ENCODE measurements around the gene MED12. TPM values are rescaled to one million over a fixed set of nuclear protein-coding genes. Genes with fewer than 3 reads are reported as not detected.
A peak's percentile ranks its signal among the peaks of the same experiment; 100 is the strongest.

The MED12 gene
- total RNA-seq, 2 experiments from 2014 or later: 23.1 to 31.1 TPM

GRCh38 chrX:71117358-71117757 is 1.0 kb upstream of the MED12 start:
- no peak for DNase-seq (ENCODE audit: low spot score)
- Histone ChIP-seq H3K4me1 (ENCODE audit: insufficient read depth, low read length, poor library complexity, severe bottlenecking) (peaks cover 35% of the 10 kb centered on the region), H3K79me2 (ENCODE audit: insufficient read depth, low read depth, low read length) (no peaks in the 10 kb centered on the region), H3K9me3 (ENCODE audit: low read length) (no peaks in the 10 kb centered on the region), H3K9me2 (ENCODE audit: insufficient read depth, low read length) (no peaks in the 10 kb centered on the region), H2AFZ (ENCODE audit: low read length) (no peak overlapping the region), H3K4me3 (ENCODE audit: low read depth, low read length, poor library complexity, severe bottlenecking) (peak overlapping the region; percentile 81), H3K27ac (ENCODE audit: low read depth, low read length, poor library complexity, severe bottlenecking) (peak overlapping the region; percentile 58), H3K36me3 (ENCODE audit: insufficient read depth, low read length) (peaks cover 20% of the 10 kb centered on the region), H3K4me2 (ENCODE audit: low read length) (peak overlapping the region; percentile 64), H4K20me1 (ENCODE audit: insufficient read depth, low read length) (no peaks in the 10 kb centered on the region)
- BruUV-seq (replicated peaks): no TSS peak
- ChIA-PET CTCF (ENCODE audit: unreplicated experiment) (no interaction called here), POLR2A (interaction anchor here (0.9 to 1.7 kb wide), 3 partner anchors 15 to 530 kb away, joined by 3 to 10 read pairs (median 6); no protein-coding TSS in a partner anchor)
- intact Hi-C loops (cut with micrococcal nuclease; ENCODE audit: unreplicated experiment): loop anchor here (10.0 kb wide), 1 partner anchor 167 kb away; the partner anchor contains the start of gene NONO
- TF ChIP-seq EZH2phosphoT487 (IDR thresholded peaks at IDR 0.05; ENCODE audit: borderline replicate concordance, low read depth, low read length): no peak
- TF ChIP-seq CTCF (conservative IDR thresholded peaks at IDR 0.05; ENCODE audit: low read length): no peak

GRCh38 chrX:71118985-71119535 is 664 bp downstream of the MED12 start:
- Histone ChIP-seq H3K4me1 (ENCODE audit: insufficient read depth, low read length, poor library complexity, severe bottlenecking) (peaks cover 21% of the 10 kb centered on the region), H3K9me2 (ENCODE audit: insufficient read depth, low read length) (no peaks in the 10 kb centered on the region), H4K20me1 (ENCODE audit: insufficient read depth, low read length) (no peaks in the 10 kb centered on the region), H3K36me3 (ENCODE audit: insufficient read depth, low read length) (peaks cover 33% of the 10 kb centered on the region), H3K79me2 (ENCODE audit: insufficient read depth, low read depth, low read length) (no peaks in the 10 kb centered on the region), H2AFZ (ENCODE audit: low read length) (no peak overlapping the region), H3K4me2 (ENCODE audit: low read length) (peak overlapping the region; percentile 64), H3K4me3 (ENCODE audit: low read depth, low read length, poor library complexity, severe bottlenecking) (peak overlapping the region; percentile 81), H3K9me3 (ENCODE audit: low read length) (no peaks in the 10 kb centered on the region), H3K27ac (ENCODE audit: low read depth, low read length, poor library complexity, severe bottlenecking) (no peak overlapping the region)
- POLR2A ChIA-PET: interaction anchor here (0.6 to 1.7 kb wide), 10 partner anchors 11 to 470 kb away, joined by 3 to 10 read pairs (median 3); partner anchors contain the start of genes FOXO4, NONO and TAF1
- intact Hi-C loops (cut with micrococcal nuclease; ENCODE audit: unreplicated experiment): loop anchor here (10.0 kb wide), 1 partner anchor 166 kb away; the partner anchor contains the start of gene NONO
- CTCF ChIA-PET (ENCODE audit: unreplicated experiment): interaction anchor here (0.6 kb wide), 1 partner anchor 17 kb away, joined by 3 read pairs; no protein-coding TSS in a partner anchor
- DNase-seq (ENCODE audit: low spot score): no peak
- no TSS peak for BruUV-seq (replicated peaks)
- TF ChIP-seq EZH2phosphoT487 (IDR thresholded peaks at IDR 0.05; ENCODE audit: borderline replicate concordance, low read depth, low read length): no peak
- TF ChIP-seq CTCF (conservative IDR thresholded peaks at IDR 0.05; ENCODE audit: low read length): no peak
